ENCODE data around the gene SLAMF1. TPM values are rescaled to one million over a fixed set of nuclear protein-coding genes. Genes with fewer than 3 reads are reported as not detected.

Gene SLAMF1
- total RNA-seq, 2 experiments from 2014 or later, result 41.3 to 42.6 TPM

DNA sequence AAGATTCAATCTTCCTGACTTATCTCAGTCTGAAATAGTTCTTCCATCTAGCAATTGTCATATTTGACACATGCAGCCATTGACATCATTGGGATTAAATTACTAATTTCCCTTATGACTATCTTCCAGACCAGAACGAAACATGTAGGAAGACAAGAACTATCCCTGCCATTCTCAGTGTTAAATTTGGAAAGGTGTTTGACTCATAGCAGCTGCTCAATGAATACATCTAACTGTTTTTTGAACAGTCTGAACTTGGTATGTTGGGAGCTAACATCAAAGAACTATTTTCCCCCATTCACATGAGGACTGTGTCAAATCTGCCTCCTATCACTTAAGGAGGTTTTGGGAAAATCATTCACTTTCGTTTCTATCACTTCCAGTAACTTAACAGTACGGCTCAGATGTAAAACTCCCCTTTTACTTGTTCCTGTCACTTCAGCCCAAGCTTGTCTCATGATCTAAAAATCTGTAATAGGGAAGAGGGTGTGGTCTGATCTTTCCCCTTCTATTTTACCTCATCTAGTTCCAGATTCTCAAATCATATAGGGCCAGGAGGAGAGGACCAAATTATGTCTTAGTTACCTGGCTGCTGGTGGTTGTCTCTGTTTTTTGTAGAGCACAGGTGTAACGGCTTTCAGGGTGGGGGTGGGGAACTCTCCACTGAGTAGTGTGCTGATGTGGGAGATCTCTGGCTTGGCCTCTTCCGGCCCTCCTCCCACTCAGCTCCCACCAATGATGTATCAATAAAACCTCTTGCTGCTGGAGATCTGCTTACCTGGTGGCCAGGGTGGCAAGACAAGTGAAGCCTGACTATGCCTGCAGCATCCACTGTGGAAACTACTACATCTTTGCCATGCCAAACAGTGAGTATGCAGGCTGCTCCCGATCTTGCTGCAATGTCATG is 26.2 kb upstream of the SLAMF1 start:
- DNase-seq, result no peak
- no peak overlapping the region for H3K4me3 Mint-ChIP-seq
- H3K9me3 Mint-ChIP-seq, result peaks cover 8% of the 10 kb centered on the region
- H3K36me3 Mint-ChIP-seq, result peaks cover 39% of the 10 kb centered on the region
- no peak overlapping the region for H3K27ac Mint-ChIP-seq
- ATAC-seq (ENCODE audit: low read depth), result peak; percentile 50
- no peaks in the 10 kb centered on the region for H3K27me3 Mint-ChIP-seq
- POLR2A ChIA-PET, result interaction anchor here (0.6 to 2.3 kb wide), 16 partner anchors 7 to 99 kb away, joined by 3 to 9 read pairs (median 3); partner anchors contain the start of genes CD48 and SLAMF1
- H3K4me1 Mint-ChIP-seq, result peaks cover 20% of the 10 kb centered on the region

DNA sequence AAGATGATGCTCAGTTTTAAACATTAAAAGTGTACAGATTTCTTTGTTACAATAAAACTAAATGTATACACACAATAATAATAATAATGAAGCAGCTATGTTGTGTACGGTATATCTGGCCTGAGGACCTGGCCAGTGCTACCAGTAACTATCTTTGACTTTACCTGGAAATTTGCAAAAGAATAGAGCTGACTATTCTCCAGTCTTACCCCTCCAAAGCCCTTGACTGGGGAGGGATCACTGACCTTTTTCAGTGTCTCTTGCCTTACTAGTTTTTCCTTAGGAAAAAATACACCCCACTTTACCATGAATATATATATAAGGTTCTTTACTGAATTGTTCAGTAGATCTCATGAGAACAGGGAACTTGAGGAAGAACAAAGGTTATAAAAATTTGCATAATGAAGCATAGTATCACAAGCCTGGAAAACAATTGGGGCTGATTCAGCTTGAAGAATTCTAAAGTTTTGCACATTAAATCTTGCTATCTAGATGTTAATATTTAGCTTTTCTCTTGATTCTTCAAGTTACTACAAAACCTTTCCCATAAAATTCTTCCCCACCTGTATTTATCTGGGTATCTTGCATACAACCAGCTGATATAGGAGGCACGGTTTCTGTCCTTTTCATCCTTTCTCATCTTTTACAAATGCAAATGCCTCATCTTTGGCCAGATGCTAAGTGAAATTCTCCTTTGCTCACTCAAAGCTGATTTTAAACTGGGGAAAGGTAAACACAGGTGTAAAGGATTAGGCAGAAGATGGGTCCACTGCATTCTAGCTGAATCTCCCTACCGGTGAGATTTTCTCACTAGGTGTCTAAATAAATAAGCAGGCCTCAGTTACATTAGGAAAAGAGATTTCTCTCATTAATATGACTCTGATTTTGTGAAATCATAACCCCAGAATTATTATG is 25.0 kb upstream of the SLAMF1 start:
- peaks cover 35% of the 10 kb centered on the region for H3K36me3 Mint-ChIP-seq
- peaks cover 8% of the 10 kb centered on the region for H3K9me3 Mint-ChIP-seq
- H3K4me3 Mint-ChIP-seq, result no peak overlapping the region
- no peak overlapping the region for H3K27ac Mint-ChIP-seq
- H3K27me3 Mint-ChIP-seq, result no peaks in the 10 kb centered on the region
- peaks cover 22% of the 10 kb centered on the region for H3K4me1 Mint-ChIP-seq
- ATAC-seq (ENCODE audit: low read depth) (no peak), DNase-seq (no peak)
- POLR2A ChIA-PET, result interaction anchor here (1.1 to 1.3 kb wide), 2 partner anchors 10 to 27 kb away, joined by 3 read pairs; no protein-coding TSS in a partner anchor

DNA sequence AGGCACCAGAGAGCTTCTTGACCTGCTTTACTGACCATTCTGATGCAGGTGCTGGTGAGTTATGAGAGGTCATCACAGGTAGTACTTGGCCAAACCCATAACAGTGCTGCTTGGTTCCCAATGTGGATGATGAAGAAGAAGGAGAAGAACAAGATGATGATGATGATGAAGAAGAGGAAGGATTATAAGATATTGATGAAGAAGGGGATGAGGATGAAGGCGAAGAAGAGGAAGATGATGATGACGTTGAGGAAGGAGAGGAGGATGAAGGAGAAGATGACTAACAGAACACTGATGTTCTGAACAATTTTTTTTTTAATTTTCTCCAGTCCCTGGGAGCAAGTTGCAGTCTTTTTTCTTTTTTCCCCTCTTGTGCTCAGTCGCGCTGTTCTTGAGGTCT is 23.9 kb upstream of the SLAMF1 start:
- H3K27me3 Mint-ChIP-seq, result no peaks in the 10 kb centered on the region
- no peak overlapping the region for H3K4me3 Mint-ChIP-seq
- POLR2A ChIA-PET, result no interaction called here
- H3K36me3 Mint-ChIP-seq, result peaks cover 33% of the 10 kb centered on the region
- ATAC-seq (ENCODE audit: low read depth) (no peak), DNase-seq (no peak)
- H3K27ac Mint-ChIP-seq, result peak overlapping the region; percentile 43
- peaks cover 27% of the 10 kb centered on the region for H3K4me1 Mint-ChIP-seq
- H3K9me3 Mint-ChIP-seq, result peaks cover 8% of the 10 kb centered on the region

DNA sequence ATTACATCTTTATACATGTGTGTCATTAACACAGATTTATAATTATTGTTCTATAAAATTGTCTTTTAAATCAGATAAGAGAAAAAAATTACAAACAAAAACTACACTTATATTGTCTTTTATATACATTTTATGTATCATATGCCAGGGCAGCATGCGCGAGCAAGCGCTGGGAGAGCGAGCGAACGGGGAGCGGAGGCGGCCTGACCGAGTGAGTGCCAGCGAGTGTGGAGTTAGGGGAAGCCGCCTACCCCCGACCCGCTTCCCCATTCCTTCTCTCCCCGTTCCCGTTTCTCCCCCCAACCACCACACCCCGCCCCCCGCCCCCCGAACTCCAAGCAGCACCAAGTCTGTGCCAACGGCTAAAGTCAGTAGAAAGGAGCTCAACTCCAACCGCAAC is 23.0 kb upstream of the SLAMF1 start:
- no peak for ATAC-seq (ENCODE audit: low read depth)
- Mint-ChIP-seq H3K27ac (no peak overlapping the region), H3K4me1 (peaks cover 35% of the 10 kb centered on the region), H3K27me3 (no peaks in the 10 kb centered on the region), H3K36me3 (peaks cover 33% of the 10 kb centered on the region), H3K4me3 (no peak overlapping the region), H3K9me3 (peaks cover 8% of the 10 kb centered on the region)
- no peak for DNase-seq
- POLR2A ChIA-PET, result no interaction called here

- peaks cover 8% of the 10 kb centered on the region for H3K9me3 Mint-ChIP-seq
- no peak for ATAC-seq (ENCODE audit: low read depth)
- H3K27me3 Mint-ChIP-seq, result no peaks in the 10 kb centered on the region
- POLR2A ChIA-PET, result no interaction called here
- H3K27ac Mint-ChIP-seq, result no peak overlapping the region
- peaks cover 33% of the 10 kb centered on the region for H3K36me3 Mint-ChIP-seq
- H3K4me1 Mint-ChIP-seq, result peaks cover 40% of the 10 kb centered on the region
- DNase-seq, result no peak
- no peak overlapping the region for H3K4me3 Mint-ChIP-seq
Observed at GRCh38 chr1:160669276-160669675, 22.4 kb upstream of the SLAMF1 start.

GRCh38 chr1:160667896-160668295 is 21.1 kb upstream of the SLAMF1 start:
- POLR2A ChIA-PET, result interaction anchor here (1.4 kb wide), 1 partner anchor 21 kb away, joined by 3 read pairs; the partner anchor contains the start of gene SLAMF1
- H3K27me3 Mint-ChIP-seq, result no peaks in the 10 kb centered on the region
- no peak for ATAC-seq (ENCODE audit: low read depth)
- H3K4me3 Mint-ChIP-seq, result no peak overlapping the region
- peaks cover 8% of the 10 kb centered on the region for H3K9me3 Mint-ChIP-seq
- H3K27ac Mint-ChIP-seq, result peak overlapping the region; percentile 11
- H3K36me3 Mint-ChIP-seq, result peaks cover 33% of the 10 kb centered on the region
- no peak for DNase-seq
- H3K4me1 Mint-ChIP-seq, result peaks cover 52% of the 10 kb centered on the region

DNA sequence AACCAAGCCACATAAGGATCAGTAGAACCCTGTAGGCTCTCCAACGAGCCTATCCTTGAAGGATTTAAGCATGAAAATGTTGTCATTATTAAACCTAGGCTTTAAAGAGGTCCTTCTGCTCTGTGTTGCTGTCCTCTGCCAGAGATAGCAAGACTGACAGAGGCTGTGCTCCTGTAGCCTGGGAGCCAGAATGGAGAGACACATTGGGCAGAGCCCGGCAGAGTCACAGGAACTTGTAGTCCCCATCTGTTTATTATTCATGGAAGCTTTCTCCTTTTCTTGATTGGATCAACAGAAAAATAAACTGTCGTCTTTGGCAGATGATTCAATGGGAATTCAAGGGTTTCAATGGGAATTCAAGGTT is 19.2 kb upstream of the SLAMF1 start:
- POLR2A ChIA-PET, result interaction anchor here (0.8 to 3.2 kb wide), 6 partner anchors 8 to 39 kb away, joined by 3 to 12 read pairs (median 8); partner anchors contain the start of gene SLAMF1
- H3K9me3 Mint-ChIP-seq, result peaks cover 10% of the 10 kb centered on the region
- ATAC-seq (ENCODE audit: low read depth) (peak; percentile 20), DNase-seq (no peak)
- H3K4me1 Mint-ChIP-seq, result peaks cover 63% of the 10 kb centered on the region
- peak overlapping the region; percentile 85 for H3K27ac Mint-ChIP-seq
- peaks cover 1% of the 10 kb centered on the region for H3K27me3 Mint-ChIP-seq
- peaks cover 39% of the 10 kb centered on the region for H3K36me3 Mint-ChIP-seq
- H3K4me3 Mint-ChIP-seq, result peak overlapping the region; percentile 74

GRCh38 chr1:160665330-160666078 is 18.7 kb upstream of the SLAMF1 start:
- DNase-seq (no peak), ATAC-seq (ENCODE audit: low read depth) (peak; percentile 51)
- H3K27me3 Mint-ChIP-seq, result peaks cover 1% of the 10 kb centered on the region
- peaks cover 11% of the 10 kb centered on the region for H3K9me3 Mint-ChIP-seq
- POLR2A ChIA-PET, result interaction anchor here (0.8 to 3.2 kb wide), 11 partner anchors 9 to 42 kb away, joined by 3 to 12 read pairs (median 5); partner anchors contain the start of gene SLAMF1
- H3K4me1 Mint-ChIP-seq, result peaks cover 60% of the 10 kb centered on the region
- H3K27ac Mint-ChIP-seq, result peak overlapping the region; percentile 85
- H3K36me3 Mint-ChIP-seq, result peaks cover 37% of the 10 kb centered on the region
- peak overlapping the region; percentile 74 for H3K4me3 Mint-ChIP-seq

- Mint-ChIP-seq H3K36me3 (peaks cover 37% of the 10 kb centered on the region), H3K27me3 (peaks cover 1% of the 10 kb centered on the region), H3K4me1 (peaks cover 61% of the 10 kb centered on the region), H3K4me3 (peak overlapping the region; percentile 74), H3K27ac (peak overlapping the region; percentile 85), H3K9me3 (peaks cover 10% of the 10 kb centered on the region)
- POLR2A ChIA-PET, result interaction anchor here (0.8 to 3.2 kb wide), 12 partner anchors 10 to 42 kb away, joined by 3 to 12 read pairs (median 6); partner anchors contain the start of gene SLAMF1
- ATAC-seq (ENCODE audit: low read depth) (peak; percentile 79), DNase-seq (no peak)
Observed at GRCh38 chr1:160664573-160665051, 17.8 kb upstream of the SLAMF1 start.

GRCh38 chr1:160662910-160663309 is 16.1 kb upstream of the SLAMF1 start:
- H3K27me3 Mint-ChIP-seq, result peaks cover 1% of the 10 kb centered on the region
- peaks cover 63% of the 10 kb centered on the region for H3K4me1 Mint-ChIP-seq
- H3K4me3 Mint-ChIP-seq, result peak overlapping the region; percentile 54
- peak overlapping the region; percentile 75 for H3K27ac Mint-ChIP-seq
- no peak for ATAC-seq (ENCODE audit: low read depth)
- POLR2A ChIA-PET, result interaction anchor here (0.6 to 2.8 kb wide), 7 partner anchors 12 to 1099 kb away, joined by 3 to 12 read pairs (median 3); partner anchors contain the start of gene SLAMF1
- peaks cover 34% of the 10 kb centered on the region for H3K36me3 Mint-ChIP-seq
- no peak for DNase-seq
- H3K9me3 Mint-ChIP-seq, result peaks cover 11% of the 10 kb centered on the region

DNA sequence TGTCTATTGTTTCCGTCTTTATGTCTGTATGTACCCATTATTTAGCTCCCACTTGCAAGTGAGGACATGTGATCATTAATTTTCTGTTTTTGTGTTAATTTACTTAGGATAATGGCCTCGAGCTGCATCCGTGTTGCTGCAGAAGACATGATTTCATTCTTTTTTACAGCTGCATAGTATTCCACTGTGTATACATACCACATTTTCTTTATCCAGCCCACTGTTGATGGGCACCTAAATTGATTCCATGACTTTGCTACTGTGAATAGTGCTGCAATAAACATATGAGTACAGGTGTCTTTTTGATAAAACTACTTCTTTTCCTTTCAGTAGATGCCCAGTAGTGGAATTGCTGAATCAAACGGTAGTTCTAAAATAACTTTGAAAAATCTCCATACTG is 12.7 kb upstream of the SLAMF1 start:
- DNase-seq, result no peak
- H3K36me3 Mint-ChIP-seq, result peaks cover 29% of the 10 kb centered on the region
- no peak overlapping the region for H3K27ac Mint-ChIP-seq
- H3K4me1 Mint-ChIP-seq, result peaks cover 48% of the 10 kb centered on the region
- no peak overlapping the region for H3K4me3 Mint-ChIP-seq
- peaks cover 1% of the 10 kb centered on the region for H3K27me3 Mint-ChIP-seq
- H3K9me3 Mint-ChIP-seq, result peaks cover 11% of the 10 kb centered on the region
- POLR2A ChIA-PET, result no interaction called here
- ATAC-seq (ENCODE audit: low read depth), result no peak

GRCh38 chr1:160658814-160659193 is 12.0 kb upstream of the SLAMF1 start:
- no peak for ATAC-seq (ENCODE audit: low read depth)
- H3K4me3 Mint-ChIP-seq, result no peak overlapping the region
- POLR2A ChIA-PET, result no interaction called here

More at GRCh38 chr1:160658814-160659193, 12.0 kb upstream of the SLAMF1 start:
- peaks cover 29% of the 10 kb centered on the region for H3K36me3 Mint-ChIP-seq
- DNase-seq, result no peak
- H3K27me3 Mint-ChIP-seq, result peaks cover 1% of the 10 kb centered on the region
- no peak overlapping the region for H3K27ac Mint-ChIP-seq
- peaks cover 43% of the 10 kb centered on the region for H3K4me1 Mint-ChIP-seq
- peaks cover 11% of the 10 kb centered on the region for H3K9me3 Mint-ChIP-seq

Data from activated naive CD8-positive, alpha-beta T cell treated with anti-CD3 and anti-CD28 coated beads, Interleukin-2, amount 10 ng/mL, durations not matched to agents 7 days and 5 days (primary cell).